HG02973 (cell line): Measurements from ENCODE around the gene UBP1.
"Not testable (repeated sequence)": the region's sequence is repeated elsewhere in the genome, so short reads cannot be mapped to it uniquely, and the experiment has no call there.

Experiments used
- ATAC-seq: cut with Tn5 transposase; IDR thresholded peaks from one replicate; pipeline ENCODE4 v1.9.1; 2021; ENCODE audit warnings: moderate library complexity; ENCODE audit not compliant: unreplicated experiment

UBP1 gene

GRCh38 chr3:33440328-33441224 is at the start of gene UBP1:
UBP1 (minus strand) TSS chr3:33440405; CDS start chr3:33439848, 557 bp downstream.
- ATAC-seq = peak; percentile 85

GRCh38 chr3:33488683-33489082 is 48.5 kb upstream of the UBP1 start:
- ATAC-seq = no peak

GRCh38 chr3:33488246-33488645 is 48.0 kb upstream of the UBP1 start:
- no peak for ATAC-seq

GRCh38 chr3:33482111-33482521 is 41.9 kb upstream of the UBP1 start:
- ATAC-seq = no peak

- ATAC-seq = no peak
These were observed 34.7 kb upstream of the UBP1 start for GRCh38 chr3:33474896-33475295.

GRCh38 chr3:33473813-33474212 is 33.6 kb upstream of the UBP1 start:
- ATAC-seq = no peak

- no peak for ATAC-seq
These were observed 27.6 kb upstream of the UBP1 start for GRCh38 chr3:33467786-33468185.

- no peak for ATAC-seq
These were observed 20.9 kb upstream of the UBP1 start for GRCh38 chr3:33461097-33461496.

GRCh38 chr3:33459577-33459976 is 19.4 kb upstream of the UBP1 start:
- not testable (repeated sequence) for ATAC-seq

GRCh38 chr3:33458446-33458845 is 18.2 kb upstream of the UBP1 start:
- no peak for ATAC-seq

- no peak for ATAC-seq
These were observed 16.6 kb upstream of the UBP1 start for GRCh38 chr3:33456756-33457155.

- no peak for ATAC-seq
These were observed 13.1 kb upstream of the UBP1 start for GRCh38 chr3:33453331-33453761.

GRCh38 chr3:33451994-33452393 is 11.8 kb upstream of the UBP1 start:
- ATAC-seq = not testable (repeated sequence)

- ATAC-seq = no peak
These were observed 7.8 kb upstream of the UBP1 start for GRCh38 chr3:33447958-33448357.

- ATAC-seq = not testable (repeated sequence)
These were observed 7.0 kb upstream of the UBP1 start for GRCh38 chr3:33447256-33447625.

- no peak for ATAC-seq
These were observed 2.0 kb upstream of the UBP1 start for GRCh38 chr3:33442190-33442589.

- peak; percentile 7 for ATAC-seq
These were observed 1.2 kb upstream of the UBP1 start for GRCh38 chr3:33441225-33441976.

GRCh38 chr3:33439546-33440327 is 468 bp downstream of the UBP1 start:
- ATAC-seq = peak; percentile 20

GRCh38 chr3:33438881-33439545 is 1.2 kb downstream of the UBP1 start:
- no peak for ATAC-seq

- no peak for ATAC-seq
These were observed 1.9 kb downstream of the UBP1 start for GRCh38 chr3:33438284-33438668.
